ENCODE measurements around the gene IFT74. TPM values are rescaled to one million over a fixed set of nuclear protein-coding genes. Genes with fewer than 3 reads are reported as not detected.
A peak's percentile ranks its signal among the peaks of the same experiment; 100 is the strongest.

Gene IFT74
- total and polyA plus RNA-seq, 2 of the 13 experiments (the other 11 are each of a cell fraction or from before 2014, with no cell fraction given) = 4.2 to 12.3 TPM

GRCh38 chr9:26955921-26956859, at the start of gene IFT74 (continued):
- TF ChIP-seq, protein P1, sequence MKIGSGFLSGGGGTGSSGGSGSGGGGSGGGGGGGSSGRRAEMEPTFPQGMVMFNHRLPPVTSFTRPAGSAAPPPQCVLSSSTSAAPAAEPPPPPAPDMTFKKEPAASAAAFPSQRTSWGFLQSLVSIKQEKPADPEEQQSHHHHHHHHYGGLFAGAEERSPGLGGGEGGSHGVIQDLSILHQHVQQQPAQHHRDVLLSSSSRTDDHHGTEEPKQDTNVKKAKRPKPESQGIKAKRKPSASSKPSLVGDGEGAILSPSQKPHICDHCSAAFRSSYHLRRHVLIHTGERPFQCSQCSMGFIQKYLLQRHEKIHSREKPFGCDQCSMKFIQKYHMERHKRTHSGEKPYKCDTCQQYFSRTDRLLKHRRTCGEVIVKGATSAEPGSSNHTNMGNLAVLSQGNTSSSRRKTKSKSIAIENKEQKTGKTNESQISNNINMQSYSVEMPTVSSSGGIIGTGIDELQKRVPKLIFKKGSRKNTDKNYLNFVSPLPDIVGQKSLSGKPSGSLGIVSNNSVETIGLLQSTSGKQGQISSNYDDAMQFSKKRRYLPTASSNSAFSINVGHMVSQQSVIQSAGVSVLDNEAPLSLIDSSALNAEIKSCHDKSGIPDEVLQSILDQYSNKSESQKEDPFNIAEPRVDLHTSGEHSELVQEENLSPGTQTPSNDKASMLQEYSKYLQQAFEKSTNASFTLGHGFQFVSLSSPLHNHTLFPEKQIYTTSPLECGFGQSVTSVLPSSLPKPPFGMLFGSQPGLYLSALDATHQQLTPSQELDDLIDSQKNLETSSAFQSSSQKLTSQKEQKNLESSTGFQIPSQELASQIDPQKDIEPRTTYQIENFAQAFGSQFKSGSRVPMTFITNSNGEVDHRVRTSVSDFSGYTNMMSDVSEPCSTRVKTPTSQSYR (CRISPR knock-in tag; IDR thresholded peaks at IDR 0.05; ENCODE audit: borderline replicate concordance) = no peak
- TF ChIP-seq HOXA5 (CRISPR knock-in tag; IDR thresholded peaks at IDR 0.05) = peak; percentile 22
- TF ChIP-seq, protein P2, sequence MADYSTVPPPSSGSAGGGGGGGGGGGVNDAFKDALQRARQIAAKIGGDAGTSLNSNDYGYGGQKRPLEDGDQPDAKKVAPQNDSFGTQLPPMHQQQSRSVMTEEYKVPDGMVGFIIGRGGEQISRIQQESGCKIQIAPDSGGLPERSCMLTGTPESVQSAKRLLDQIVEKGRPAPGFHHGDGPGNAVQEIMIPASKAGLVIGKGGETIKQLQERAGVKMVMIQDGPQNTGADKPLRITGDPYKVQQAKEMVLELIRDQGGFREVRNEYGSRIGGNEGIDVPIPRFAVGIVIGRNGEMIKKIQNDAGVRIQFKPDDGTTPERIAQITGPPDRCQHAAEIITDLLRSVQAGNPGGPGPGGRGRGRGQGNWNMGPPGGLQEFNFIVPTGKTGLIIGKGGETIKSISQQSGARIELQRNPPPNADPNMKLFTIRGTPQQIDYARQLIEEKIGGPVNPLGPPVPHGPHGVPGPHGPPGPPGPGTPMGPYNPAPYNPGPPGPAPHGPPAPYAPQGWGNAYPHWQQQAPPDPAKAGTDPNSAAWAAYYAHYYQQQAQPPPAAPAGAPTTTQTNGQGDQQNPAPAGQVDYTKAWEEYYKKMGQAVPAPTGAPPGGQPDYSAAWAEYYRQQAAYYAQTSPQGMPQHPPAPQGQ (CRISPR knock-in tag; IDR thresholded peaks at IDR 0.05; ENCODE audit: borderline replicate concordance) = no peak
- TF ChIP-seq, protein P3, sequence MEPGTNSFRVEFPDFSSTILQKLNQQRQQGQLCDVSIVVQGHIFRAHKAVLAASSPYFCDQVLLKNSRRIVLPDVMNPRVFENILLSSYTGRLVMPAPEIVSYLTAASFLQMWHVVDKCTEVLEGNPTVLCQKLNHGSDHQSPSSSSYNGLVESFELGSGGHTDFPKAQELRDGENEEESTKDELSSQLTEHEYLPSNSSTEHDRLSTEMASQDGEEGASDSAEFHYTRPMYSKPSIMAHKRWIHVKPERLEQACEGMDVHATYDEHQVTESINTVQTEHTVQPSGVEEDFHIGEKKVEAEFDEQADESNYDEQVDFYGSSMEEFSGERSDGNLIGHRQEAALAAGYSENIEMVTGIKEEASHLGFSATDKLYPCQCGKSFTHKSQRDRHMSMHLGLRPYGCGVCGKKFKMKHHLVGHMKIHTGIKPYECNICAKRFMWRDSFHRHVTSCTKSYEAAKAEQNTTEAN (CRISPR knock-in tag; conservative IDR thresholded peaks at IDR 0.05) = no peak
- no peak for TF ChIP-seq FOXA1 (IDR thresholded peaks at IDR 0.05)
- peak; percentile 67 for TF ChIP-seq FOXA1 (CRISPR knock-in tag; IDR thresholded peaks at IDR 0.05)
- TF ChIP-seq, protein P4, sequence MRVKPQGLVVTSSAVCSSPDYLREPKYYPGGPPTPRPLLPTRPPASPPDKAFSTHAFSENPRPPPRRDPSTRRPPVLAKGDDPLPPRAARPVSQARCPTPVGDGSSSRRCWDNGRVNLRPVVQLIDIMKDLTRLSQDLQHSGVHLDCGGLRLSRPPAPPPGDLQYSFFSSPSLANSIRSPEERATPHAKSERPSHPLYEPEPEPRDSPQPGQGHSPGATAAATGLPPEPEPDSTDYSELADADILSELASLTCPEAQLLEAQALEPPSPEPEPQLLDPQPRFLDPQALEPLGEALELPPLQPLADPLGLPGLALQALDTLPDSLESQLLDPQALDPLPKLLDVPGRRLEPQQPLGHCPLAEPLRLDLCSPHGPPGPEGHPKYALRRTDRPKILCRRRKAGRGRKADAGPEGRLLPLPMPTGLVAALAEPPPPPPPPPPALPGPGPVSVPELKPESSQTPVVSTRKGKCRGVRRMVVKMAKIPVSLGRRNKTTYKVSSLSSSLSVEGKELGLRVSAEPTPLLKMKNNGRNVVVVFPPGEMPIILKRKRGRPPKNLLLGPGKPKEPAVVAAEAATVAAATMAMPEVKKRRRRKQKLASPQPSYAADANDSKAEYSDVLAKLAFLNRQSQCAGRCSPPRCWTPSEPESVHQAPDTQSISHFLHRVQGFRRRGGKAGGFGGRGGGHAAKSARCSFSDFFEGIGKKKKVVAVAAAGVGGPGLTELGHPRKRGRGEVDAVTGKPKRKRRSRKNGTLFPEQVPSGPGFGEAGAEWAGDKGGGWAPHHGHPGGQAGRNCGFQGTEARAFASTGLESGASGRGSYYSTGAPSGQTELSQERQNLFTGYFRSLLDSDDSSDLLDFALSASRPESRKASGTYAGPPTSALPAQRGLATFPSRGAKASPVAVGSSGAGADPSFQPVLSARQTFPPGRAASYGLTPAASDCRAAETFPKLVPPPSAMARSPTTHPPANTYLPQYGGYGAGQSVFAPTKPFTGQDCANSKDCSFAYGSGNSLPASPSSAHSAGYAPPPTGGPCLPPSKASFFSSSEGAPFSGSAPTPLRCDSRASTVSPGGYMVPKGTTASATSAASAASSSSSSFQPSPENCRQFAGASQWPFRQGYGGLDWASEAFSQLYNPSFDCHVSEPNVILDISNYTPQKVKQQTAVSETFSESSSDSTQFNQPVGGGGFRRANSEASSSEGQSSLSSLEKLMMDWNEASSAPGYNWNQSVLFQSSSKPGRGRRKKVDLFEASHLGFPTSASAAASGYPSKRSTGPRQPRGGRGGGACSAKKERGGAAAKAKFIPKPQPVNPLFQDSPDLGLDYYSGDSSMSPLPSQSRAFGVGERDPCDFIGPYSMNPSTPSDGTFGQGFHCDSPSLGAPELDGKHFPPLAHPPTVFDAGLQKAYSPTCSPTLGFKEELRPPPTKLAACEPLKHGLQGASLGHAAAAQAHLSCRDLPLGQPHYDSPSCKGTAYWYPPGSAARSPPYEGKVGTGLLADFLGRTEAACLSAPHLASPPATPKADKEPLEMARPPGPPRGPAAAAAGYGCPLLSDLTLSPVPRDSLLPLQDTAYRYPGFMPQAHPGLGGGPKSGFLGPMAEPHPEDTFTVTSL (CRISPR knock-in tag; IDR thresholded peaks at IDR 0.05; ENCODE audit: borderline replicate concordance) = no peak
- TF ChIP-seq ZSCAN31 (CRISPR knock-in tag; IDR thresholded peaks at IDR 0.05; ENCODE audit: low read depth) = peak; percentile 41; the same call in 1 of the 2 replicates
- TF ChIP-seq, protein P5, sequence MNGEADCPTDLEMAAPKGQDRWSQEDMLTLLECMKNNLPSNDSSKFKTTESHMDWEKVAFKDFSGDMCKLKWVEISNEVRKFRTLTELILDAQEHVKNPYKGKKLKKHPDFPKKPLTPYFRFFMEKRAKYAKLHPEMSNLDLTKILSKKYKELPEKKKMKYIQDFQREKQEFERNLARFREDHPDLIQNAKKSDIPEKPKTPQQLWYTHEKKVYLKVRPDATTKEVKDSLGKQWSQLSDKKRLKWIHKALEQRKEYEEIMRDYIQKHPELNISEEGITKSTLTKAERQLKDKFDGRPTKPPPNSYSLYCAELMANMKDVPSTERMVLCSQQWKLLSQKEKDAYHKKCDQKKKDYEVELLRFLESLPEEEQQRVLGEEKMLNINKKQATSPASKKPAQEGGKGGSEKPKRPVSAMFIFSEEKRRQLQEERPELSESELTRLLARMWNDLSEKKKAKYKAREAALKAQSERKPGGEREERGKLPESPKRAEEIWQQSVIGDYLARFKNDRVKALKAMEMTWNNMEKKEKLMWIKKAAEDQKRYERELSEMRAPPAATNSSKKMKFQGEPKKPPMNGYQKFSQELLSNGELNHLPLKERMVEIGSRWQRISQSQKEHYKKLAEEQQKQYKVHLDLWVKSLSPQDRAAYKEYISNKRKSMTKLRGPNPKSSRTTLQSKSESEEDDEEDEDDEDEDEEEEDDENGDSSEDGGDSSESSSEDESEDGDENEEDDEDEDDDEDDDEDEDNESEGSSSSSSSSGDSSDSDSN (CRISPR knock-in tag; IDR thresholded peaks at IDR 0.05) = peak; percentile 72
- no peak for TF ChIP-seq ZNF138 (CRISPR knock-in tag; IDR thresholded peaks at IDR 0.05; ENCODE audit: low read depth)
- TF ChIP-seq NCOA2 (CRISPR knock-in tag; IDR thresholded peaks at IDR 0.05) = no peak
- TF ChIP-seq ZNF83 (CRISPR knock-in tag; IDR thresholded peaks at IDR 0.05; ENCODE audit: borderline replicate concordance) = no peak
- TF ChIP-seq ZNF335 (CRISPR knock-in tag; IDR thresholded peaks at IDR 0.05) = no peak
- no peak for TF ChIP-seq NCOR1 (IDR thresholded peaks at IDR 0.05; ENCODE audit: borderline replicate concordance, low read length)

Measured in HepG2 (cell line).